SU-DHL-6 (cell line): ENCODE data around the gene FAM156B.

Experiments
- CTCF ChIP-seq: fragments of 200-600 bp; sonication (generic); IDR thresholded peaks from one replicate; pipeline ENCODE4 v1.5.1; 2017; ENCODE audit warnings: antibody characterized with exemption, mild to moderate bottlenecking, low read length, moderate library complexity; ENCODE audit not compliant: insufficient read depth, poor library complexity, severe bottlenecking
- EZH2phosphoT487 ChIP-seq: fragments of 200-600 bp; sonication (generic), shearing (Covaris generic); conservative IDR thresholded peaks from 2 replicates; pipeline ENCODE4 v1.6.1; 2018; ENCODE audit warnings: mild to moderate bottlenecking, antibody characterized with exemption, low read length, moderate library complexity, mixed read lengths

- no peak for TF ChIP-seq EZH2phosphoT487
- no peak for TF ChIP-seq CTCF
Measured at GRCh38 chrX:52867610-52868348, 29.4 kb upstream of the FAM156B start, which contains the start of gene XAGE3.
